ENCODE results near the gene C1orf198.

Gene C1orf198

DNA sequence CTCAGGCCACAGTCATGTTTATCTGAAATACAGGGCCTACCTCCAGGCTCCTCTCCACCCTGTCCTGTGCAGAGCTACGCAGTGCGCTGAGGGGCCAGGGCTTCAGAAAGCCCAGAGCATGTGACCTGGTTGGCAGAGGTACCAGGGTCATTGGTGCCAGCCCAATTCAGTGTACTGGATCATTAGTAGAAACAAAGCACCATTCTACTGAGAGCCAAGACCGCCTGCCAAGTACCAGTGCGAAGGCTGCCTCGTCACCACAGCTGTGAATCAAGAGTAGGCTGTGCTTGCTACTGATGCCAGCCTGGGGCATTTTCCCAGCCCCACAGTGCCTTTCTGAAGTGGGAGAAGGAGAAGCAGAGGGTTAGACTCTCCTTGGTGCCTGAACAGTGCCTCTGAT lies 61.3 kb downstream of the C1orf198 start:
- peak; percentile 26 for DNase-seq

- peak; percentile 7 for DNase-seq
Measured at GRCh38 chr1:230806552-230806951, 61.8 kb downstream of the C1orf198 start.

DNA sequence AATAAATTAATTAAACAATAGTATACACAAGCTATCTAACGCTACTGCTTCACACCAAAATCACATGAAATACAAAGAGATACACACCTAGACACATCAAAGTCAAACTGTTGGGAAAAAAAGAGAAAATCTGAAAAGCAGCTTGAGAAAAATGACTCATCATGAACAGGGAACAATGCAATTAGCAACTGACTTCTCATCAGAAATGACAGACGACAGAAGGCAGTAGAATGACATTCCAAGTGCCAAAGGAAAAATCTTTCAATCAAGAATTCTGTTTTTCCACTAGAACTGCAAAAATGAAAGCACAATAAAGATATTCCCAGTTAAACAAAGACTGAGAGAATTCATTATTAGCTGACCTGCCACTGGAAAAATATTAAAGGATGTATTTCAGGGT lies 63.9 kb downstream of the C1orf198 start:
- no peak for DNase-seq

DNA sequence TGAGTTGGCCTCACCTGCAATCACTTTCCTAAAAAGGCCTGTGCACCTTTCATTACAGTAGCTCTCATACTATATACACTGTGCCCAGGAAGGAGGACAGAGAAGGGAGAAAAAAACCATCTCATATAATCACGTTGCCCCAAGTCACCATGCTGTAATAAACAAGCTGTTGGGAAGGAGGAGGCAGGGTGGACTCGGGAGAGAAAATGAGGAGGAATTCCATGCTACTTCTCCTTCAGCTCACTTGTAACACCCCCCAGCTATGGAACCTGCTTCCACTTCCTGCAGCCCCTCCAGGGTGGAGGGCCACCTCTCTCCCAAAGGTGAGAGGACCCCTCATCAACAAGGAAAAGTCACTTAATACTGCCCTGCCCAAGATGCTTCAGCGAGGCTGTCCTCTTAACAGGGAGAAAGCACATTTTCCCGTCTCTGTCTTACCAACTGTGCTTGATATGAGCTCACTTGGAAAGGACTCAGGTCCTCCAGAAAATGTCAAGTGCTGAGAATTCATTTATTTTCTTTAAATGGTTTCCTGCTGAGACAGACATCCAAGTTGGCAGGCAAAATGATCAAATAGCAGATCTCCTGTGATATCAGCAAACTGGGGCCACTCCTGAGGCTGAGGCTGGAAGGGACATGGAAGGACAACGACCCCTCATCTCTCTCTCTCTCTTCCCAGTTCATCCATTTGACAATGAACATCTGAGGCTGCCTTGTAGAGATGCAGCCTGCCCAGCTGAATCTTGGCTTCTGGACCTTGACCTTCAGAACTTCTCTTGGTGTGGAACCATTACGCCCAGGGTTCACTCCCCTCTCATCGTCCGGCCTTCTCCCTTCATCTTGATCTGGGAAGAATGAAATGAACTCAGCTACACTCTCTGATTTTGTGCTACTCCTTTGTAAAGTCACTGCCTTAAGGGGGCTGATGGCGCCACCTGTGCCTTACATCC lies 67.2 kb downstream of the C1orf198 start:
- DNase-seq = peak; percentile 24

DNA sequence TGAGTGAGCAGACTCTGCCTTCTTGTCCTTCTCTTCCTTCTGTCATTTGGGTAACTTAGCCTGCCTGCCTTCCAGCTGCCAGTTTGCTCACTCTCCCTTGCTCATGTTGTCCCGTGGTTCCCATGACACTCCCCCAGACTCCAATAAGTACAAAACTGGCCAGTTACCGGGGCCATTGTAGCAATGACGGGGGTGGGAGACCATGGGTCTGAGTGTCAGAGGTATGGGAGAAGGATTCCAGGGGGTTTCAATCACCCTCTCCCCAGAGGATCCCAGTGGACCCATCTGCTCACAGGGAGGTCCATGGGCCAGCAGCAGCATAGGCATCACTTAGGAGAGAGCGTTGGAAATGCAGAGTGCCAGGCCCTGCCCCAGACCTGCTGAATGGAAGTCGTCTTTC lies 69.8 kb downstream of the C1orf198 start:
- peak; percentile 28 for DNase-seq

- peak; percentile 87 for DNase-seq
Measured at GRCh38 chr1:230797942-230798365, 70.4 kb downstream of the C1orf198 start.

DNA sequence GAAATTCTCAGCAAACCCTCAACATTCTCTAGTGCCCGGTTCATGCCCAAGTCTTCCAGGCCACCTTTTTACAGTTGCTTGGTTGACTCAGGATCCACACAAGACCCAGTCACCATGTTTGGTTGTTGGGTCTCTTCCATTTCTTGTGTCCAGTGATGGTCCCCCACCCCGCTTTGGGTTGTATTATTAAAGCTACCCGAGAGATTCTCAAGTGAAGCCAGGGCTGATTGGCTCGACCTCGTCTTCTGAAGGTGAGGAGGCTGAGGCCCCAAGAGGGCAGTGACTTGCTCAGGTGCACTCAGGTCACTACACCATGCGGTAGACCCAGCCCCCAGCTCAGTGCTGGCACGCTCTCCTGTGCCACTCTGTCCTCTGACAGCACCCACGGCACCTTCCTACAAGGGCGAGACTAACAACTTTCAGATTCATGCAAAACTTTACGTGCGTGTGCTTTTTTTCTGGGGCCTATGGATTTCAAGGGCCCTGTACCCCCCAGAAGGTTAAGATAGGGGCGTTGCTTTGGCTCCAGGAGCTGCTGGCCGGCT lies 70.9 kb downstream of the C1orf198 start:
- DNase-seq = no peak

- no peak for DNase-seq
Measured at GRCh38 chr1:230796626-230797025, 71.7 kb downstream of the C1orf198 start.

GRCh38 chr1:230794871-230795605 lies 73.3 kb downstream of the C1orf198 start:
- DNase-seq = peak; percentile 47

GRCh38 chr1:230794431-230794830 lies 73.9 kb downstream of the C1orf198 start:
- peak; percentile 10 for DNase-seq

DNA sequence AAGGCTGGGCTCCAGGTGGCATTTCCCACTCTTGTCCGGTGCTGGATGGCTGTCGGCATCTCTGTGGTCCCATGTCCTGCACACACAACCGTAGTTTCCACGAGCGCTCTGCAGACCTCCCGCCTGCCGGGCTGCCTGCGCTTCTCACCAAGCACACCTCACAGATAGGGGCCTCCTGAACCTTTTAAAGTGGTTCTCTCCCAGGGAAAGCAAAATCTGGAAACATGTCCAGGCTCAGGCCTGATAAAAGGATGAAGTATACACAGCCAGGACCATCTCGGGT lies 74.9 kb downstream of the C1orf198 start:
- DNase-seq = peak; percentile 37

DNA sequence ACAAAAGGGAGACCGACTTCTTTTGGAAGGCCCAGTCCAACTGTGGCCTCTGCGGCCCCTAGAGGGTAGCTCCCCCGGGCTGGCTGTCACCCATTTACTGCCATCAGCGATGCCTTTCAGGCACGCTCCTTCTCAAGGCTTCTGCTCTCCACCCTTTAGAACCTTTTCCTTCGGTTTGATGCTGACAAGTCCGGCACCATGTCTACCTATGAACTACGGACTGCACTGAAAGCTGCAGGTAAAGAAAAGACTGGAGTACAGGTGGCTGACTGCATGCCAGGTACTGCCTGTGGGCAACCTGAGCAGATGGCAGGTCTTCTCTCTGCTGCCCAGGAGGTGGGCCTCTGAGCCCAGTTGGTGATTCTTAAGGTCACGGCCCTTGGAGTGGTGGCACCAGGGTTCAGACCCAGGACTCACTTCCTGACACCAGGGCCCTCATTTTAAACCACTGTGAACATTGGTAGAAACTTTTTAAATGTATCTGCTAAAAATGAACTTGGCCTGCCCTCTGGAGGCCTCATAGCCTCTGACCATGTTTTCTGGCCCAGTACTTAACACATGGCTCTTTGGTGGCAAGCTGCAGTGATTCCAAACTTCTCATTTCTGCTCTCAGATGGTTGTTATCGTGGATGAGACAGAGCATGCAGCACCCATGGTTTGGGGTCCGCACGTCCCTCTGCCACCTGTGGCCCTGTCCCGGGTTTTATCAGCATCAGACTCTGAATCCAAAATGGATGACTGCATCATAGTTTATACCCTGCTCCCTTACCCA lies 75.4 kb downstream of the C1orf198 start:
- peak; percentile 26 for DNase-seq

- DNase-seq = peak; percentile 44
Measured at GRCh38 chr1:230791986-230792564, 76.2 kb downstream of the C1orf198 start.

DNA sequence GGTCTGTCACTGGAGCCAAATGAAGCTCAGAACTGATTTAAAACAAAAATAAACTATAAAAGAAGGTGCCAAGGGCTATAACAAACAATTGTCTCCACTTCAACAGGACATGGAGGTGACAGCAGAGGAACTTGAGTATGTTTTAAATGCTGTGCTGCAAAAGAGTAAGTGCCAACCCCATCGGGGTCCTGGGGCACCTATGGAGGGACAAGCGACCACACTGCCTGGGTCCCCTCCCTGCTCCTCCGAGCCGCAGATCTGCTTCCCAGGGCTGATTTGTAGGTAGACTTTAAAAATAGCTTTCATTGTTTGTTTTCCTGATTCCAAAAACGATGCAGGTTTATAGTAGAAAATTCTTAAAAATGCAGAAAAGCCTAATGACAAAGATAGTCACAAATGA lies 78.3 kb downstream of the C1orf198 start:
- DNase-seq = peak; percentile 26

- peak; percentile 38 for DNase-seq
Measured at GRCh38 chr1:230788561-230789275, 79.6 kb downstream of the C1orf198 start.

DNA sequence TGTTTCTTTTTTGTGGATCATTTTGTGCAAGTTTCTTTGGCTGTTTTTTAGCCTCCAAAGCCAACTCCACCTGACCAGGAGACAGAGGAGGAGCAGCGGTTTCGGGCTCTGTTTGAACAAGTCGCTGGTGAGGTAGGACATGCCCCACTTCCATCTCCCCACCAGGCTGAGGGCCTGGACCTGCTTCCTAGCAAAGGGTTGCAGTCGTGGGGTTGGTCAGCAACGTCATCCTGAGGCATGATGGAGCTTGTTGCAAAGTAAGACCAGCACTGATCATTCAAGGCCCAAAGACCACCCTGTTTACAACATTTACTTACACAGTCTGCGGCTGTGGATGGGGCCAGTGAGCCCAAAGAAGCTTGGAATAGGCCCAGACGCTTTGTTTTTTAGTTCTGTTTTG lies 80.8 kb downstream of the C1orf198 start:
- peak; percentile 19 for DNase-seq
